Superior temporal gyrus (tissue), 1 donor: ENCODE data around the gene TRIM47.
A peak's percentile ranks its signal among the peaks of the same experiment; 100 is the strongest.

Experiments
- DNase-seq: peaks from one replicate; pipeline ENCODE4 v3.0.0-alpha.2; 2016; ENCODE audit errors: extremely low spot score

The TRIM47 gene

DNA sequence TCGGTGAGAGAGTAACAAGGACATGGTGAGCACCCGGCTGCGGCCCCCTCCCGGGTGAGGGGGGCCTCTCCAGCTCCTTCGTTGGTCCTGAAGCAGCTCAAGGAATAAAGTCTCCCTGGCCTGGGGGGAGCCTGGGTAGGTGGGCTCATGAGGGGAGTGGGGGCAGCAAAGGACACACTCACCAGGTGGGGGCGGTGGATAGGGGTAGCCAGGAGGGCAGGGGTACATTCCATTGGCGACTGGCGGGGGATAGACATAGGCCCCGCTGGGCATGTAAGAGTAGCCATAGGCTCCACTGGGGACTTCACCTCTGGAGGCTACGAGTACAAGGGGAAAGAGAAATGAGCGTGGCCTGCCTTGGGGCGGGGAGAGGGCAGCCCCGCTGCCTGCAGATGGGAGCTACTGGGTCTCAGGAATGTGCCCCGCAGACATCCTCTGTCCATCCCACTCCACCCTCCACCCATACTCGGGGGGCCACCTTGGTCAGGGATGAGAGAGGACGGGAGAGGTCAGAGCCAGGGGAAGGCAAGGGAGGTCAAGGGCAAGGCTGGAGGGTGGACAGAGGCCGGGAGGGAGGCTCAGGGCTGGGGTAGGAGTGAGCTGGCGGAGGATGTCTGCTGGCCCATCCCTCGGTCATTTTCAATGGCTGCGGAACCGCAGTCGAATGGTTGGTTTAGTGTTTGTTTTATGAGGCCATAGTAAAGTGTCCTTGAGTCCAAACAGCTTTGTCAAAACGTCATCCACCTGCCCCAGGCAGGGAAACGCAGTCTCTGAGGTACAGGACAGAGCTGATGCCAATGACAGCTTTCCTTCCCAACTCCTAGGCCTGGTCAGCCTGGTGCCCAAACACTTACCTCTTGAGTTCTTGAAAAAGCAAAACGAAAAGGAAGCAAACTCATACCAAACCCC lies 30.5 kb downstream of the TRIM47 start:
- no peak for DNase-seq

GRCh38 chr17:75846692-75847613 lies 31.4 kb downstream of the TRIM47 start:
- DNase-seq: no peak

- DNase-seq: no peak
Observed at GRCh38 chr17:75845933-75846691, 32.3 kb downstream of the TRIM47 start.

DNA sequence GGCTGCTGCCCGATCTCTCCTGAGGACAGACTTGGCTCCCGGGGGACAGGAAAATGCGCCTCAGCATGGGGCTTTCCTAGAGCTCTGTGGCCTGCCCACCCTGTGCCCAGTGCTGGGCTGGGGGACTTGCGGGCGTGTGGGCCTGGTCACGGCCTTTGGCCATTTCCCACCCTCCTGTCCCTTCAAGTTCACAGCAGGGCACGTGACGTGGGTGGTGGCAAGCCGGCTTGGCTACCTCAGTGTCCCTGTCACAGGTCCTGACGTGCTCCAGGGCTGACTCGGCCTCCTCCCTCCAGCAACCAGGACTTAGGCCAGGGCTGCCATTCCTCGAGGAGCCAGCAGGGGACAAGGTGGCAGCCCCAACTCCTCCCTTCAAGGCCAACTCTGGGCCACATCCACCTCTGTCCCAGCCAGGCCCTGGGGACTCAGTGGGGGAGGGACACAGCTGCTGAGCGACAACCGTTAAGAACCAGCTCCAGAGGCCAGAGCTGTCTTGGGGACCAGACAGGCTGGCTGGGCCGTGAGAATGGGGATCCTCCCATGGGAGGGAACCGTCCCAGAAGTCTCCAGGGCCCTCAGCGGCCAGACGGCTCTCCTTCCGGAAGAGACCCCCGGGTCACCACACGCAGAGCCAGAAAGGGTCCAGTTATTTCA lies 33.2 kb downstream of the TRIM47 start:
- peak; percentile 45 for DNase-seq

GRCh38 chr17:75844530-75845057 lies 33.8 kb downstream of the TRIM47 start:
- no peak for DNase-seq

DNA sequence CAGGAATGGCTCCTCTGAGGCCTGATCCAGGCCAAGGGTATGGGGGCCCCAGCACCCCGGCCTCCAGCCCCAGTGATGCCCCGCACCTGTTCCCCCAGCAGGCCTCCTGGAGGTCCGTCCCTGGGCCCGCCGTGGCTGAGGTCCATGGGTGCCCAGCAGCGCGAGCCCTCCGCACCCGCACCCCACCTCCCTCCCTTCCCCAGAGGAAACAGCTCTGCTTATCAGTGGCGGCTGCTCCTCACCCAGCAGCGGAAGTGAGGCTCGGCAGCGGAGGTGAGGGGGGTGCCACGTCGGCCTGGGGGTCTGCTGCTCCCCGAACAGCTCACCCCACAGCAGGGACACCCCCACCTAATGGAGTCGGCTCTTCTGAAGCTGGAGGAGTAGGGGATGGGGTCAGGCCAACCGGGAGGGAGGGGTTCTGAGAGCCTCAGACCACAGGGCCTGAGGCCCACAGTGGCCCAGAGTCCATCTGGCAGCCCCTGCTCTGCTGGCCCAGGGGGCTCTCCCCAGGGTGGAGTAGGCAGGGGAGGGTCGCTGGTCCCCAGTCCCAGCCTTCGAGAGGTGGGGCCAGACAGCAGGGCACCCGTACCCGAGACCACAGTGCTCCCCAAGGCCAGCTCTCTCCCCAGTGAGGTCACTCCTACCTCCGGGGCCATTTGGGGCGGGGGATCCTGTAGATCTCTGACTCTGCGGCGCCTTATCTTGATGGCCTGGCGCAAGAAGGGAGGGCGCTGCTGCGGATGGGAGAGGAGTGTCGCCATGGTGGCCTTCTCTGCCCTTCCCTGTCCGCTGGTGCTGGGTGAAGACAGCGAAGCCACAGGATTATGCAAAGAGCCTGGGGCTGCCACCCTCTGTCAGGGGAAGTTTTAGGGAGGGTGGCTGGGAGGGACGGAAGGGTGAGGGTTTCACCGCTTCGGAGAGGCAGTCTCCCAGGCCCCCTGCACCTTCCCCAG lies 34.5 kb downstream of the TRIM47 start, which contains the start of gene UNC13D:
TSS of gene UNC13D (minus strand) at position 828 of the 953 bp plus-strand sequence. CDS start at position 761, 67 bp downstream.
- no peak for DNase-seq

DNA sequence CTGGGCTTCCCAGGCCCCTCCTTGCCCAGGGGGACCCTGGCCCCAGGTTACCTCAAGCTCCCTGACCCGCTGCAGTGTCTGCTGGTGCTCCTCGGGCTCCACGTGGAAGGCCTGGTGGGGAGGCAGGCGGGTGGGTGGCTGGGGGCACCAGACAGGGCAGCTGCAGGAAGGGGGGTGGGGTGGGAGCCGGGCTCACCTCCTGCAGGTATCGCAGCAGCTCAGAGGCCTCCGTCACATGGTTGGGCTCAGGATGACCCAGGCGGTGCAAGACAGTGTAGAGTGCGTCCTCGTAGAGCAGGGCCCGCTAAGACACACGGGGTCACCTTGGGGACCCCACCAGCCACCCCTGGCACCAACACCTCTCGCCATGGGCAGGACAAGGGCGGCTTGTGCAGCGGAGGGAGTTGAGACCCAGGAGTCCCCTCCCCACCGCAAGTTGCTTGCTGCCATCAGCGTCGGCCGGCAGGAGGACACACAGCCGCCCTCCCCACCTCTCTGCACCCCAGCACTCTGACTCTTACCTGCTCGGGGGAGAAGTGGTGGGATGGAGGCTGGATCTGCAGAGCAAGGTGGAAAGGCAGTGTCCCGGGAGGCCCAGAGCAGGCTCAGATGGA lies 35.3 kb downstream of the TRIM47 start:
- DNase-seq: no peak

- DNase-seq: no peak
Observed at GRCh38 chr17:75842411-75842810, 36.0 kb downstream of the TRIM47 start.

- DNase-seq: no peak
Observed at GRCh38 chr17:75840799-75841164, 37.6 kb downstream of the TRIM47 start.

GRCh38 chr17:75839942-75840798 lies 38.2 kb downstream of the TRIM47 start:
- DNase-seq: no peak

DNA sequence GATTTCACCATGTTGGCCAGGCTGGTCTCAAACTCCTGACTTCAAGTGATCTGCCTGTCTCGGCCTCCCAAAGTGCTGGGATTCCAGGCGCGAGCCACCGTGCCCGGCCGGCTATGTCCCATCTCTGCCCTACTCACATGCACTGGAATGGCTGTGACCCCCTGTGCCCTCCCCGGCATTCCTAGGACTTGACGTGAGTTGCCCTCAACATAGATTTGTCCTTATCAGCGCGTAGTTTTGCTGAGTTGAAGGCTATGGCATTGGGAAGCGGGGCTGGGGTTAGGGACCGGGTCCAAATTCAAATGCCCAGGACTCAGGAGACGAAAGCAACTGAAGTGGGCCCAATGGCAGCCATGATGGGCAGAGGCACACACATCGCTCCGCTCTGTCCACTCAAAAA lies 40.0 kb downstream of the TRIM47 start:
- DNase-seq: no peak

GRCh38 chr17:75837899-75838298 lies 40.5 kb downstream of the TRIM47 start:
- no peak for DNase-seq

DNA sequence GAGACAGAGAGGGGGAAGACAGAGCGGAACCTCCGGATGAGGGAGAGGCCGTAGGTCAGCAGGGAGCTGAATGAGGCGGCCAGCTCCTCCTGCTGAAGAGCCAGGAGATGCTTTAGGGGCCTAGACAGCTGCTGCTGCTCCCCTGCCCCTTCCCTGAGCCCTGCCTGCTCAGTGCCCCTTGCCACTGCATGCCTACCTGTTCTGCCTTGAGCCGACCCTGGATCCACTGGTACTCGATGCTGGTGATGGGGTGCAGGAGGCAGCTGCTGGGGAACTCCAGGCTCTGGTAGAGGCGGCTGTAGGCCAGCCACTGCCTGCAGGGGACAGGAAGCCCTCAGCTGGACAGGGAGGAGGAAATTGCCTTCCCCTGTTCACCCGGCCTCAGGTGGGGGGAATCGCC lies 41.8 kb downstream of the TRIM47 start:
- DNase-seq: no peak

DNA sequence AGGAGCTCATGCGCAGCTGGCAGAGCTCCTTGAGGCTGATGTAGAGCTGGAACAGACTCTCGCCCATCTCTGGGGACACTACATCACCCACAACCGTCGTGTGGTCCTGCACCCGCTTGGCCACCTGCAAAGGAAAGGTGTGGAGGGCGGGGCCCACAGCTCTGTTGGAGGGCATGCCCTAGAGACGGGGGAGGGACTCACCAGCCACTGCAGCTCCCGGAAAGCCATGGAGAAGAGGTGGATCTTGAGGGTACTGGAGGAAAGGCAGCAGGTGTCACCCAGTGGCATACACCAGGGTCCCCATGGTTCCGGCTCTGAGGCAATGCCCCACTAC lies 42.8 kb downstream of the TRIM47 start:
- DNase-seq: no peak

- DNase-seq: no peak
Observed at GRCh38 chr17:75834928-75835653, 43.3 kb downstream of the TRIM47 start.

DNA sequence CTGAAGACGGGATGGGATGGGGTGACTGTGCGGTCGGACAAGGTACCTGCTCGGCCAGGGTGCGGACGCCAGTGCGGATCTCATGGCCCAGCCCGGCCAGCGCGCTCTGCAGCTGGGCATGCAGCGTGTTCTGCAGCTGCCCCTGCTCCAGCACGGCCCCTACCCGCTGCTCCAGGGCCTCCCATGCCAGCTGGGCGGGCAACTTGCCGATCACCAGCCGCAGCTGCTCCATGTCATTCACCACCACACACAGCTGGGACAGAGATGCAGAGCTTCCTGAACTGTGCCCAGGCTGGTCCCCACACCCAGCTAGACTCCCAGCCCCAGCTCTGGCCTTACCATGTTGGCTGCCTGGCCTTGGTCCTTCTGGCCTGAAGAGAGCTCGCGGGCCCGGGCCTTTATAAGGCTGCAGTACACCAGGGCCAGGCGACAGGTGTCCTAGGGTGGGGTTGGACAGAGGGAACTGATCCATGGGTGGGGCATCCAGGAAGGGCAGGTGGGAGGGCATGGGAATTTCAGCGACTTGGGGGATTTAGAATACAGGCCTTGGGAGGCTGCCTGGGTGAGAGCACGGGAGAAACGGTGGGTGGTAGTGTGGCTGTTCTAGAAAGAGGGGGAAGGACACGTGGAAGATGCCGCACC lies 44.0 kb downstream of the TRIM47 start:
- DNase-seq: peak; percentile 29

GRCh38 chr17:75832652-75833400 lies 45.6 kb downstream of the TRIM47 start:
- no peak for DNase-seq
